Upper lobe of left lung (tissue), 4 donors: ENCODE data around the gene ITSN1.

ENCODE experiments used
- EP300 ChIP-seq, 4 donors: sonication (generic); formaldehyde crosslinking; IDR thresholded peaks; one replicate each; pipeline ENCODE4 v1.5.1; 2017; ENCODE audit warnings: antibody characterized with exemption in 4 of 4, control low read depth in 2 of 4
- POLR2A ChIP-seq, 4 donors: fragments of 450-650 bp; IDR thresholded peaks; one replicate each; pipeline ENCODE4 v1.5.1; 2016 to 2017; ENCODE audit warnings: antibody characterized with exemption in 4 of 4, mild to moderate bottlenecking in 2 of 4
- POLR2AphosphoS5 ChIP-seq, 2 donors: sonication (generic); formaldehyde crosslinking; IDR thresholded peaks; one replicate each; pipeline ENCODE4 v1.5.1; 2017; ENCODE audit warnings: antibody characterized with exemption in 2 of 2
- TF ChIP-seq, protein P1 (sequence below), 6 experiments: fragments of 450-650 bp in 4 of 6; fragments of 200-600 bp in 2 of 6; sonication (generic) in 2 of 6; IDR thresholded peaks; one replicate each; pipeline ENCODE4 v1.5.1; 2016 to 2019; ENCODE audit warnings: antibody characterized with exemption in 6 of 6

GRCh38 chr21:33761441-33762036, 119.2 kb downstream of the ITSN1 start:
- TF ChIP-seq POLR2AphosphoS5 (IDR thresholded peaks at IDR 0.05), result peak in 1 of 2 donors; percentile 18
- TF ChIP-seq POLR2A (IDR thresholded peaks at IDR 0.05), result no peak
- TF ChIP-seq EP300 (IDR thresholded peaks at IDR 0.05), result no peak
- TF ChIP-seq, protein P1, sequence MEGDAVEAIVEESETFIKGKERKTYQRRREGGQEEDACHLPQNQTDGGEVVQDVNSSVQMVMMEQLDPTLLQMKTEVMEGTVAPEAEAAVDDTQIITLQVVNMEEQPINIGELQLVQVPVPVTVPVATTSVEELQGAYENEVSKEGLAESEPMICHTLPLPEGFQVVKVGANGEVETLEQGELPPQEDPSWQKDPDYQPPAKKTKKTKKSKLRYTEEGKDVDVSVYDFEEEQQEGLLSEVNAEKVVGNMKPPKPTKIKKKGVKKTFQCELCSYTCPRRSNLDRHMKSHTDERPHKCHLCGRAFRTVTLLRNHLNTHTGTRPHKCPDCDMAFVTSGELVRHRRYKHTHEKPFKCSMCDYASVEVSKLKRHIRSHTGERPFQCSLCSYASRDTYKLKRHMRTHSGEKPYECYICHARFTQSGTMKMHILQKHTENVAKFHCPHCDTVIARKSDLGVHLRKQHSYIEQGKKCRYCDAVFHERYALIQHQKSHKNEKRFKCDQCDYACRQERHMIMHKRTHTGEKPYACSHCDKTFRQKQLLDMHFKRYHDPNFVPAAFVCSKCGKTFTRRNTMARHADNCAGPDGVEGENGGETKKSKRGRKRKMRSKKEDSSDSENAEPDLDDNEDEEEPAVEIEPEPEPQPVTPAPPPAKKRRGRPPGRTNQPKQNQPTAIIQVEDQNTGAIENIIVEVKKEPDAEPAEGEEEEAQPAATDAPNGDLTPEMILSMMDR (IDR thresholded peaks at IDR 0.05), result no peak
